ENCODE data around the gene UNC13C. TPM values are rescaled to one million over a fixed set of nuclear protein-coding genes. Genes with fewer than 3 reads are reported as not detected.

The UNC13C gene
- total RNA-seq, 1 donor from 2014 or later = 0.21 TPM

DNA sequence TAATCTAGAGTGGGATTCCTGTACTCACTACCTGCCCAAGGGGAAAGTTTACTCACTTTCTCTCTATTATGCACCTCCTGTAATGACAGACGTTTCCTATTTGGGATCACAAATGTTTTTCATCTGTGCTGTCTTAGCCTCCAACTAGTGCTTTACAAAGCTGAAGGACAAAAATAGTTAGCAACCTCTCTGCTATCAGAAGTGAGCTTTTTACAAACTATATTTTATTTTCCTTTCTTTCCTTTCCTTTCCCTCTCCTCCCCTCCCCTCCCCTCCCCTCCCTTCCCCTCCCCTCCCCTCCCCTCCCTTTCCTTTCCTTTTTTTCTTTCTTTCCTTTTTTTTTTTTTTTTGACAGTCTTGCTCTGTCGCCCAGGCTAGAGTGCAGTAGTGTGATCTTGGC is 130.8 kb downstream of the UNC13C start:
- DNase-seq (ENCODE audit: low read depth) = no peak

DNA sequence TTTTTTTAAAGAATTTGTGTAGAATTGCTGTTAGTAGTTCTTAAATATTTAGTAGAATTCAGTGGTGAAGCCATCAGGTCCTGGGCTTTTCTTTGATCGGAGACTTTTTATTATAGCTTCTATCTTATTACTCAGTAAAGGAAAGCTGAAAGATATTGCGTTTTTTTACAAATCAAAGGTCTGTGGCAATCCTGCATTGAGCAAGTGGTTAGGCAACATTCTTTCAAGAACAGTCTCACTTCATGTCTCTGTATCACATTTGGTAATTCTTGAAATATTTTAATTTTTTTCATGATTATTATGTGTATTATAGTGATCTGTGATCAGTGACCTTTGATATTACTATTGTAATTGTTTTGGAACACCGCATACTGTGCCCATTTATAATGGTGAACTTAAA is 140.8 kb downstream of the UNC13C start:
- DNase-seq (ENCODE audit: low read depth) = no peak

DNA sequence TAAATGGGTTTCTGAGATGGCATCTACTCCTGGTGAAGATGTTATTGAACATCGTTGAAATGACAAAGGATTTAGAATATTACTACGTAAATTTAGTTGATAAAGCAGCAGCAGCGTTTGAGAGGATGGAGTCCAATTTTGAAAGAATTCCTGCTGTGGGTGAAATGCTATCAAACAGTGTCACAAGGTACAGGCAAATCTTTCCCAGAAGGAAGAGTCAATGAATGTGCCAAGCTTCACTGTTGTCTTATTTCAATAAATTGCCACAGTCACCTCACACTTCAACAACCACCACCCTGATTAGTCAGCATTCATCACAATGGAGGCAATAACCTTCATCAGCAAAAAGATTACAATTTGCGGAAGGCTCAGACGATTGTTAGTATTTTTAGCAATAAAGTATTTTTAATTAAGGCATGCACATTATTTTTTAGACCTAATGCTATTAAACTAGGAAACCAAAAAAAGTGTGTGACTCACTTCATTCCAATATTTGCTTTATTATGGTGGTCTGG is 142.8 kb downstream of the UNC13C start:
- DNase-seq (ENCODE audit: low read depth) = no peak

DNA sequence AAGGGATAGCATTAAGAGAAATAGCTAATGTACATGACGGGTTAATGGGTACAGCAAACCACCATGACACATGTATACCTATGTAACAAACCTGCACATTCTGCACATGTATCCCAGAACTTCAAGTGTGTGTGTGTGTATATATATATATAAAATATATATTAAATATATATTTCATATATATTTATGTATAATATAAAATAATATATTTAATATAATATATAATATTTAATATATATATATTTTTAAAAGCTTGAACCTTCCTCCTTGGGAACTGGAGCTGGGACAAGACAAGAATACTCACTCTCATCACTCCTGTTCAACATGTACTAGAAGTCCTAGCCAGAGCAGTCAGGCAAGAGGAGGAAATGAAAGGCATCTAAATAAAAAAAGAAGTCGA is 149.3 kb downstream of the UNC13C start:
- no peak for DNase-seq (ENCODE audit: low read depth)

DNA sequence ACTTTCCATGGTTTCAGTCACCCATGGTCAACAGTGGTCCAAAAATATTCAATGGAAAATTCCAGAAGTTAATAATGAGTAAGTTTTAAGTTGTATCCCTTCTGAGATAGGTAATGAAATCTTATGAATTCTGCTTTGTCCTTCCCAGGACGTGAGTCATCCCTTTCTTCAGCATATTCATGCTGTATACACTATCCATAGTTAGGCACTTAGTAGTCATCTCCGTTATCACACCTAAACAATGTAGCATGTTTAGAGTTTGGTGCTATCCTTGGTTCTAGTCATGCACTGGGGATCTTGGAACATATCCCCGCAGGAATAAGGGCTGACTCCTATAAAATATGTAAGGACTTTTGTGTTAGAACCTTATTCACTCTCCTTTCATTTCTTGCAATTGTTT is 153.2 kb downstream of the UNC13C start:
- no peak for DNase-seq (ENCODE audit: low read depth)

DNA sequence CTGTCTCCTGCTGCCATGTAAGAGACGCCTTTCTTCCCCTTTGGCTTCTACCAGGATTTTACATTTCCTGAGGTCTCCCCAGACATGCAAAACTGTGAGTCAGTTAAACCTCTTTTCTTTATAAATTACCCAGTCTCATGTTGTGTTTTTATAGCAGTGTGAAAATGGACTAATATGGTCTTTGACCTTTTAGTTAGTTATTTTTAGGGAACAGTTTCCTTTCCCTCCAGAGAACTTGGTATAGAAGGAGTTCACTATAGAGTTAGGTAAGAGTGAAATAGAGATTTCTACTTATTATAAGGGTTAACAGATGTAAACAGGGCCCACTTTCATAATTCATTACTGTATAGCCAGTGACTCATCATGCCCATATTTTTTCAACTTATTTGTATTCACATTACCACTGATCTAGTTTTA is 170.9 kb downstream of the UNC13C start:
- peak; percentile 1 for DNase-seq (ENCODE audit: low read depth)

DNA sequence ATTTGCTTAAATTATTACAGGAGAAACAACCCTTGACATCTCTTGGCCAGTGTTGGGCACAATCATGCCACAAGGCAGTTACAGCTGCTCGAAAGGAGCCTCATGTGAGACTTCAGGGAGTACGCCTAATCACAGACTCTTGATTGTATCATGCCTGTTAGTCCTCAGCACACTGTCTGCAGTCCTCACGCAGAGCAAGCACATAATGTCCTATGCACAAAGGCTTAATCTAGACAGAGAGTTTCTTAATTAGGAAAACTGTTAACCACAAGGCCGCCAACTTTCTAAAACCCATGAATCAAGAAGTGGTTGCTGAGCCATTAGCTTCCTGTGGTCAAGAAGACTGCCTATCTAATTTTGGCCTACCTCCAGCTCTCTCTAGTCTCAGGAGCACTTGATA is 172.0 kb downstream of the UNC13C start:
- peak; percentile 89 for DNase-seq (ENCODE audit: low read depth)

DNA sequence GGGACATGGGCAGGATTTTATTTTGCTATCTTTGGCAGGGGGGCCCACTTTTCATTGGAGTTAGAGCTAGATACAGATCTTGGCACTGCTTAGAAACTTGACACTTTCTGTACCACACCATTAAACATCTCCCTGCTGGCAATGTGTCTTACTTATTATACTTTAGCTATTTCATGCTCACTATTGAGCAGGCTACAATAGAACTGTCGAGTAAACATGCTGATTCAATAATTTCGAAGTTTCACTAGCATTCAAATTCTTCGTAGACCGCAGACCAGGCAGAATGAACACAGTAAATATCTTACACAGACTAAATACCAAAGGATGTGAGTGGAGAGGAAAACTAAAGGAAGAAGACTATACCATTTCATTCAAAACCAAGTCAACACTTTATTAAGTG is 180.8 kb downstream of the UNC13C start:
- DNase-seq (ENCODE audit: low read depth) = no peak

DNA sequence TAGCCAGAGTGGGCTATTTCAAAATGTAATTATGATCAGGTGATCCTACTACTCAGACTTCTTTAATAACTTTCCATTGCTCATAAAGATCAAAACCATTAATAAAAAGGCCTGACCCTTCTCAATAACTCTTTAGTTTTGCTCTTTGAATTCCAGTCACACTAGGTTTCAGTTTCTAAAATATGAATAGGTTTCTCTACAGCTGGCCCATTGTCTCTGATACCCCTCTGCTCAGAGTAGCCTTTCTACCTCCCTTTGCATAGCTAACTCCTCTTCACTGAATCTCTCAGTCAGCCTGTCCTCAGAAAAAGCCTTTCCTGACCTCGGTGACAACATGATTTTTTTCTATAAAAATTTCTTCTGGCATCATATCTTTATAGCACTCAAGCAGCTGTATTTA is 209.1 kb downstream of the UNC13C start:
- no peak for DNase-seq (ENCODE audit: low read depth)

DNA sequence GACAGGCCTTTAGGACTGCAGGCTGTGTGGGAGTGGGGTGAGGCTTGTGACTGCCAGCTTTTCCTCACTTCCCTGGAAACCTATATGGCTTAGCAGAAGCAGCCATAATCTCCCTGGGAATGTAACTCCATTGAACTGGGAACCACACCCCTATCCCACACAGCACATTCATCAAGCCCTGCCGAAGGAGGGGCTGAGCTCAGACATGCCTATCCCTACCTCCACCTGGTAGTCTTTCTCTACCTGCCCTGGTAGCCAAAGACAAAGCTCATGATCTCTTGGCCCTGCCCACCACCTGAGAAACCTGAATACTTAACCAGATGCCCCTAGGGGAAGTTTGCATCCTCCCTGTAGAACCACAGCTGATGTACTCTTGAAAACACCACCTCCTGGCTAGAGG is 219.8 kb downstream of the UNC13C start:
- no peak for DNase-seq (ENCODE audit: low read depth)

DNA sequence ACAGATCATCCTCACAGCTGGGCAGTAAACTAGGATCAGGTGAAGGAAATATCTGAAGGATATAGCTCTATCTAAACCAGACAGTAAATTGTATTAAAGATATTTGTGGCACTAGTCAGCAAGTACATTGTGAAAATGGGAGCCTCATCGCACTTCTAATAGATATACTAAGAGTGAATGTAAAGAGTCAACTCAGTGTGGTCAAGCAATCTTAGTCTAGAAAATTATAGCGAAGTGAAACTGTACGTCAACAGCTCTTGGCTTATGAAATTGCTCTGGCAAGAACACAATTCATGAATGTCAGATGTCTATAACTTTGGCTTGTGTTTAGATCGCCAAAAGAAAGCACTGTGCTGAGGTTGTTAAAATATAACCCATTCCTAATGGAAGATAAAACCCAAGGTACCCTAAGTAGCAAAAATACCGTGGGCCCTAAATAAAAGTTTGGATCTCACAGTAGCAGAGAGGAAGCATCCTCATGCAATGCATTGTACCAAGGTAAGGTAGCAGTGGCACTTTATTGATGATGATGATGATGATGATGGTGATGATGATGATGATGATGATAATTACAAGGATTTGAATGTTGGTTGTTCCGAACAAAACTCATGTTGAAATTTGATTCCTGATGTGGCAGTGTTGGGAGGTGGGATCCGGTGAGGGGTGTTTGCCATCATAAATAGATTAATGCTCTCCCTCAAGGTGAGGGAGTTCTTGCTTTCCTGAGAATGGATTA is 228.5 kb downstream of the UNC13C start:
- DNase-seq (ENCODE audit: low read depth) = no peak

DNA sequence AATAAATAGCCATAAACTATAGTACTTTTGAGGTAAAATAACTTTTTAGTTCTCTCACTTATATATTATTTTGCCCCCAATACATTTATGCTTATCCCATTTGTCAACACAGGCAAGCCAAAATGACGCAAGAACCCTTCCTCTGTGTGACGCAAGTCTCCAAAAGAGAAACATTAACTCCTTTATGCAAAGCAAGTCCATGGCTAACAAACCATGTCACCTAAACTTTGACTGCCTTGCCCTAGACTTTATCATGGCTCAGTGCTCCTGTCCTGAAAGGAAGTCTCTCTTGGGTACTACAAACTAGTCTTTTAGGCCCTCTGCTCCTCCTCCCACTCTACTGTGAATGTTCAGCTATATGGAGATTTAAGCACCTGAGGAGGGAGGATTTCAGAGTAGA is 230.5 kb downstream of the UNC13C start:
- no peak for DNase-seq (ENCODE audit: low read depth)

DNA sequence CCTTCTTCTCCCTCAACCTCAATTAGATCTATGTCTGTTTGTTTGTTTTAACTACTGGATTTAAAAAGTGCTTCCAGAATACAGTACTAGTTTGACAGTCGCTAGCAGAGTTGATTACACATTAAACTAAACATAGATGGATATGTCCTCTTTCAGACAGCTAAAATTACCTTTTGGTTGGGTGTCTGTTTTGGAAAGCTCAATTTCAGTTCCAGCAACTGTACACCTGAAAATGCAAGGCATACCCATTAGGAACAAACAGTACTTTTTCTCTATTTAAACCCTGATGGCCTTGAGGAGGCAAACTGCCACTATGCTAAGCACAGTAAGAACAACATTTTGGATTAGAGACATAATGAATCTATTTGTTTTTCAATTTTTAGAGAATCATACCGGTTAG is 234.4 kb downstream of the UNC13C start:
- DNase-seq (ENCODE audit: low read depth) = no peak

DNA sequence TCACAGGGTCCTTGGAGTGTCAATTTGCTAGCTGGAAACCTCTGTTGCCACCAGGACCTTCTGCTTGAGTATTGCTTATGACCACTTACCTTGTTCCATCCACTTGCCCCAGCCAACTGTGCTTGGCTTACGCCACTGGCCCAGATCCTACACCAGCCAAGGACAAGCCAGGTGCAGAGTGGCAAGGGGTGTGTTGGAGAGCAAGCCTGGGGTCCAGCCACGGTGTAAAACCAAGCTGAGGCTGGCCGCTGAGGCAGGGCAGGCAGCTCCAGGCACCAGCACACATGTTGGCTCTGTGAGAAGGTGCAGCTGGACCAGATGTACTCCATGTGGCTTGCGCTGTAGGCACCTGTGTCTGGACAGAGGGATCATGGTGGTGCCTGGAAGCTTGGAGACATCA is 248.2 kb downstream of the UNC13C start:
- DNase-seq (ENCODE audit: low read depth) = no peak

DNA sequence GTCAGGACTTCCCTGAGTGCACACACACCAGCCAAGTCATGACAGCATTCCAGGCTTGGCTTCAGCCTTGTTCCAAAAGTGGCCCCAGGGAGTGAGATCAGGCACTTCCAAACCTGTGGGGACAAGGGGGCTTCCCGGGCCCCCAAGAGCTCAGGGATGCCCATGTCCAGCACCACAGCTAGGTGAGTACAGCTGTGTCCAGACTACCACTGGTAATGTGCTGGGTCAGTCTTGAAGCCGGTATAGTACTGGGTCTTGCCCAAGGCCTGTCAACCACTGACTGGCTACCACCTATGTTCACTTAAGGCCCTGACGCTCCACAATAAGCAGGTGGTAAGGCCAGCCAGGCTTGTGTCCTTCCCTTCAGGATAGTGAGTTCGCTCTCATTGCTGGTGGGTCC is 249.3 kb downstream of the UNC13C start:
- no peak for DNase-seq (ENCODE audit: low read depth)

DNA sequence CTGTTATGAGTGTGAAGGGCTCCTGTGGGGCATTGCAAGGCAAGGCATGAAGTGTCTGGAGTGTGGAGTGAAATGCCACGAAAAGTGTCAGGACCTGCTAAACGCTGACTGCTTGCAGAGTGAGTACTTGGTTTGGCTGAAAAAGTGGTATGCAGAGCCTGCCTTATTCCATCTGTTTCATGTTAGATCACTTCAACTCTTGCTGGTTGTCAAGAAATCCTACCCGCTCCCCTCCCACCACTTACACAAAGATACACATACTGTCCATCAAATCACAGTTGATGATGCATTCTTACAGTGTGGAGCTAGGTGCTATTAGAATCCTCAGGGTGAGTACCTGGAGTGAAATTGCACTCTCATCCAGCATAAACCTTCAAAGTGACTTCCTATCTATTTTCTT is 272.1 kb downstream of the UNC13C start:
- DNase-seq (ENCODE audit: low read depth) = no peak

DNA sequence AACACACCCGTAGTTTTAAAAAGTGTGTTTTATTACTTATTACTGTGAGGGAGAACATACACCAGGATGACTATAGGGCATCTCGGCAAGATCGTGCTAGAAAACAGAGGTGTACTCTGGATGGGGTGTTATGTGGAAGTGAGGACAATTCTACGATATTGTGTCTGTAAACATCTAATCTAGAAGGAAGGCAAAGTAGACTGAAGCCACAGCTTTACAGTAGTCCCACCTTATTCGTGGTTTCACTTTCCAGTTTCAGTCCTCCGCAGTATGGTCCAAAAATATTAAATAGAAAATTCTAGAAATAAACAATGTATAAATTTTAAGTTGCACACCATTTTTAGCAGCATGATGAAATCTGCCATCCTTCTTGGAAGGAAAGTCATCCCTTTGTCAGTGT is 277.9 kb downstream of the UNC13C start:
- DNase-seq (ENCODE audit: low read depth) = no peak

DNA sequence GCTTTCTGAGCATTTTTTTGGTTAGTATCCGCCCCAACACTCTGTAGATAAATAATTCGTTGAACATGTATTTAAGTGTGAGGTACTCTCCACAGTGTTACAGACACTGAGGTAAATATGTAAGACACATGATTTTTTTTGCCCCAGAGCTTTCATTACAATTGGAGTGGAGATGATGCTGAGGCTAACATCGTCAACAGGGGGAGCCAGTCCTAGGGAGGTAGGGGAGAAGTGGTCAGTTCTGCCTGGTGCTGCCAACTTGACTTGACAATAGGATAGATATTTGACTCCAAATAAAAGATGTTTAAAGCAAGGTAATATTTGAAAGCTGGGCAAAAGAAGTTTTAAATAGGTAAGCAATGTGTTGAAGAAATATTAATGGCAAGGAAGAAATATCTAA is 295.7 kb downstream of the UNC13C start:
- no peak for DNase-seq (ENCODE audit: low read depth)

DNA sequence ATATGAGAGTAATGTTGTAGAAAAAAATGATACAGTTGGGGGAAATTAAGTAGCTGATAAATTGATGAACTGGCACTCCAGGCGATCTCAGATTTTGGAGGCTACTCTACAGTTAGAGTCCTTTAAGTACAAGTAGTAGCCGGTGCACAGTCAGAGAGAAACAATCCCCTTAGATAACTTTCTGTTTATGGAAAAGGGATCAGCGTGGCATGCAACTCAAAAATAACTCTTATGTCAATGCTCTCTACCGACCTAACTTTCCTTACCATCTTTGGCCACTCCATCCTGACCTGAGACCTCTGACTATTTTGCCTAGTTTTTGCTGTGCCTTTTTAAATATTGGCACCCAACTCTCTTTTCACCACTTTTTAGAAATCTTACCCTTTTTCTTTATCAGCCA is 299.6 kb downstream of the UNC13C start:
- peak; percentile 43 for DNase-seq (ENCODE audit: low read depth)

DNA sequence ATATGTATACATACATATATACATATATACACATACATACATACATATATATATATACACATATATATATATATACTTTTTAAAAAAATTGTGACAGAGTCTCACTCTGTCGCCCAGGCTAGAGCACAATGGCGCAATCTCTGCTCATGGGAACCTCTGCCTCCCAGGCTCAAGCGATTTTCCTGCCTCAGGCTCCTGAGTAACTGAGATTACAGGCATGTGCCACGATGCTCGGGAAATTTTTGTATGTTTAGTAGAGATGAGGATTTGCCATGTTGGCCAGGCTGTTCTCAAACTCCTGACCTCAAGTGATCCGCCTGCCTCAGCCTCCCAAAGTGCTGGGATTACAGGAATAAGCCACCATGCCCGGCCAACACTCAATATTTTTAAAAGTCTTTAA is 302.5 kb downstream of the UNC13C start:
- DNase-seq (ENCODE audit: low read depth) = no peak

DNA sequence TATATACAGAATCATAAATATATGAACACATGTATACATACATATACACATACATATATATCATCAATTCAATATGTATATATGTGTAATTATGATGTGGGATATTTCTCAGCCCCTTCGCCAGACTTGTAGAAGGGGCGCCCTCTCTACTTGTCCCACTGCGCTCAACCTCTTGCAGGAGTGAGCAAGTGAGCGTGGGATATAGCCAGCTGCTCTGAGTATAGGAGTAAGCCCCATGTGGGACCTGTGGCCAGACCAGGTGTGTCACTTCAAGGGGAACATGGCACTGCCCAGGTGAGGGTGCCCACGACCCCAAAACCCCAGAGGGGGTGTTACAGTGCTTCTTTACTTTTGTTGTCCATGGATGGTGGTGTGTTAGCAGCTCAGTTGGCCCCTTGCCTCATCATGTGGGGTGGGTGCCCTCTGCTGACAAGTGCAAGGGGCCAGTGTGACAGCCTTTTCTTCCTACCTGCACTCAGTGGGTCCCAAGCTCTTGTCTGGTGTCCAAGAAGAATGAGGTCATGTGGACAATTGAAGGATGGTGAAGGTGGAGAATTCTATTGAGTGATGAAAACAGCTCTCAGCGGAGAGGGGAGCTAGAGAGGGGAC is 304.1 kb downstream of the UNC13C start:
- DNase-seq (ENCODE audit: low read depth) = no peak

DNA sequence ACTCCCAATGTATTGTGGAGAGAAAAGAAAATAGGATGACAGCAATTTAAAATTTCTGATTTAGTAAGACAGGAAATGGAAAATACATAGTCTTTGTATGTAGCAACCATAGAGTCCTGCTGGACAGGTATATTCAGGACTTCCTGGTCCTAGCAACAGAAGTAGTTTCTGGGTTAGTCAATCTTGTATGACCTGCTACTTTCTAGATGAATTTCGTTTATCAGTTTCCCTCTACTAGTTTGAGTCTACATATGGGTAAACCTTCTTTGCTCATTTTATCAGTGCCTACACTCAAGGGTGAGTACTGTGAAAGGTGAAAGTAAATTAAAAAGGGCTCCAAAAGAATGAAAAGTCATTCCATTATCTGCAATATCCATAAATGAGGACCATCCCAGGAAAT is 309.8 kb downstream of the UNC13C start:
- no peak for DNase-seq (ENCODE audit: low read depth)

DNA sequence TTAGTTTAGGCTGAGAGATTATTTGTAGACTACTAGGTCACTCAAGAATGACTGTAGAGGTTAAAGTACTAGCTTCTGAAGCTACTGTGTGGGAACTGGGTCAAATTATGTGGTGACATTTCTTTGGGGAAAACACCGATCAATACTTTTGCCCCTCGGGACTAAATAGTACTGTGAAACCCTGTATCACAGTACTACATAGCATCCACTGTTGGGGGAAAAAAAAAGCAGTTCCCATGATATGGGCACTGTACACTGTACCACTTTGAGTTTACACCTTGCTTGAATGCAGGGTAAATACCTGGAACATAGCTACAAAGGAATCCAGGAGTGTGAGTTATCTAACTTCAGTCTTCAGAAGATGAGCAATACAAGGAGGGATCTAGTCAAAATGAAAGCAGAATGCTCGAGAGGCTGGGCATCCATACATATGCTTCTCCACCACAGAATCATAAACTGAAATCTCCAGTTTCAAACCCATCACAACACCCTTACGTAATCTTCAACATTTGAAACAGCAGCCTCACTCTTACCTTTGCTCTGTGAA is 311.4 kb downstream of the UNC13C start:
- no peak for DNase-seq (ENCODE audit: low read depth)

Measured in myocyte (in vitro differentiated cells).